Esophagus muscularis mucosa (tissue), 4 donors: Measurements from ENCODE around the gene FABP6. TPM values are rescaled to one million over a fixed set of nuclear protein-coding genes. Genes with fewer than 3 reads are reported as not detected.

ENCODE experiments used
- DNase-seq: peaks from one replicate; pipeline ENCODE4 v3.0.0-alpha.2; 2017; ENCODE audit errors: extremely low spot score
- H3K27ac ChIP-seq, 4 donors: fragments of 200-600 bp; sonication (generic); replicated peaks in 1 of 4; 1 replicate in 3 of 4; 2 replicates in 1 of 4; pipeline ENCODE4 v1.5.1; 2016 to 2019; ENCODE audit warnings: mild to moderate bottlenecking in 1 of 4
- H3K27me3 ChIP-seq, 4 donors: fragments of 200-600 bp; sonication (generic); one replicate each; pipeline versions ENCODE4 v1.5.1 to v1.6.0; 2016 to 2019
- H3K36me3 ChIP-seq, 4 donors: fragments of 200-600 bp; sonication (generic); one replicate each; pipeline ENCODE4 v1.5.1; 2016 to 2019
- H3K4me1 ChIP-seq, 4 donors: fragments of 200-600 bp; sonication (generic); one replicate each; pipeline ENCODE4 v1.5.1; 2016 to 2019
- H3K4me3 ChIP-seq, 4 donors: fragments of 200-600 bp; sonication (generic); 1 replicate in 2 of 4; 2 replicates in 2 of 4; pipeline ENCODE4 v1.5.1; 2016 to 2019; ENCODE audit warnings: mild to moderate bottlenecking in 4 of 4, moderate library complexity in 1 of 4
- H3K9me3 ChIP-seq, 4 donors: fragments of 200-600 bp; sonication (generic); 1 replicate in 3 of 4; 2 replicates in 1 of 4; pipeline ENCODE4 v1.5.1; 2016 to 2019
- EP300 ChIP-seq: sonication (generic); formaldehyde crosslinking; IDR thresholded peaks from one replicate; pipeline ENCODE4 v1.6.1; 2017; ENCODE audit warnings: antibody characterized with exemption
- POLR2A ChIP-seq: fragments of 450-650 bp; IDR thresholded peaks from one replicate; pipeline ENCODE4 v1.6.1; 2017; ENCODE audit warnings: antibody characterized with exemption, moderate library complexity, mild to moderate bottlenecking, low read depth
- POLR2AphosphoS5 ChIP-seq, 2 donors: sonication (generic); formaldehyde crosslinking; IDR thresholded peaks; one replicate each; pipeline ENCODE4 v1.6.1; 2017; ENCODE audit warnings: antibody characterized with exemption in 2 of 2
- WGBS: methylation state at CpG from one replicate; pipeline ENCODE4 v1.1.5; 2018; 5-methylcytosine and 5-hydroxymethylcytosine counted together
- intact Hi-C: fragments of 100-400 bp; cut with DNase I; formaldehyde crosslinking; loops from one replicate; pipeline ENCODE4 v1.15.1; 2023
- total RNA-seq, 4 donors: library from RNA; depleted of rRNA; stranded (reverse); fragments of >200 nt; gene quantifications; one replicate each; pipeline versions ENCODE4 v1.1.0 to v1.2.1, GENCODE V29; 2016
- TF ChIP-seq, protein P1 (sequence below), 3 experiments: fragments of 200-600 bp in 2 of 3; fragments of 450-650 bp in 1 of 3; sonication (generic) in 2 of 3; IDR thresholded peaks; one replicate each; pipeline ENCODE4 v1.5.1; 2017 to 2019; ENCODE audit warnings: antibody characterized with exemption in 3 of 3, mild to moderate bottlenecking in 2 of 3, moderate library complexity in 1 of 3

The FABP6 gene
- total RNA-seq, 4 donors from 2014 or later, result not detected

DNA sequence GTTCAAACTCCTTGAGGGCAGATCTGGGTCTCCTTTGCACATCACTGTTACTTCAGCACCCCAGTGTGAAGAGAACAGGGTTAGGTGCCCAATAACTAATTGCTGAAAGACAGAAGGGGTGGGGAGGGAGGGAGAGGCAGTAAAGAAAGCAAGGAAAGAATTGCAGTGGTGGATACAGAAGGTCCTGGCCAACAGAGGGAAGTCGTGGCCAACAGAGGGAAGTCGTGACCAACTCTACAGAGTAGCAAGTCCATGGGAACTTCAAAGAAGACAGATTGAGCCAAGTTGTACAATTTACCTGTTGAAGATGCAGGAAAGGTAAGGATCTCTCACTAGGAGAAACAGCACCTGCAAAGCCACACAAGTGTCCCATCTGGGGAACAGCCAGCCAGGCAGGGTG lies 56.0 kb downstream of the FABP6 start:
- Histone ChIP-seq H3K36me3 (peaks cover 0 to 1% (median 0%) of the 10 kb centered on the region in 4 donors), H3K4me3 (no peak overlapping the region), H3K27me3 (no peaks in the 10 kb centered on the region), H3K4me1 (peaks cover 13 to 18% (median 17%) of the 10 kb centered on the region in 4 donors), H3K27ac (no peak overlapping the region), H3K9me3 (no peaks in the 10 kb centered on the region)
- 91% methylated on average over 2 of the region's 2 CpGs for WGBS
- intact Hi-C loops, result no loop called here
- no peak for DNase-seq
- TF ChIP-seq, protein P1, sequence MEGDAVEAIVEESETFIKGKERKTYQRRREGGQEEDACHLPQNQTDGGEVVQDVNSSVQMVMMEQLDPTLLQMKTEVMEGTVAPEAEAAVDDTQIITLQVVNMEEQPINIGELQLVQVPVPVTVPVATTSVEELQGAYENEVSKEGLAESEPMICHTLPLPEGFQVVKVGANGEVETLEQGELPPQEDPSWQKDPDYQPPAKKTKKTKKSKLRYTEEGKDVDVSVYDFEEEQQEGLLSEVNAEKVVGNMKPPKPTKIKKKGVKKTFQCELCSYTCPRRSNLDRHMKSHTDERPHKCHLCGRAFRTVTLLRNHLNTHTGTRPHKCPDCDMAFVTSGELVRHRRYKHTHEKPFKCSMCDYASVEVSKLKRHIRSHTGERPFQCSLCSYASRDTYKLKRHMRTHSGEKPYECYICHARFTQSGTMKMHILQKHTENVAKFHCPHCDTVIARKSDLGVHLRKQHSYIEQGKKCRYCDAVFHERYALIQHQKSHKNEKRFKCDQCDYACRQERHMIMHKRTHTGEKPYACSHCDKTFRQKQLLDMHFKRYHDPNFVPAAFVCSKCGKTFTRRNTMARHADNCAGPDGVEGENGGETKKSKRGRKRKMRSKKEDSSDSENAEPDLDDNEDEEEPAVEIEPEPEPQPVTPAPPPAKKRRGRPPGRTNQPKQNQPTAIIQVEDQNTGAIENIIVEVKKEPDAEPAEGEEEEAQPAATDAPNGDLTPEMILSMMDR (IDR thresholded peaks at IDR 0.05), result no peak
- TF ChIP-seq EP300, result no peak
- TF ChIP-seq POLR2A, result no peak
- no peak for TF ChIP-seq POLR2AphosphoS5 (IDR thresholded peaks at IDR 0.05)

- H3K4me3 ChIP-seq, result no peak overlapping the region
- H3K27ac ChIP-seq, result peak overlapping the region in 1 of 4 donors; percentile 45
- intact Hi-C loops, result no loop called here
- H3K9me3 ChIP-seq, result no peaks in the 10 kb centered on the region
- H3K36me3 ChIP-seq, result no peaks in the 10 kb centered on the region
- H3K27me3 ChIP-seq, result no peaks in the 10 kb centered on the region
- H3K4me1 ChIP-seq, result peaks cover 13 to 18% (median 17%) of the 10 kb centered on the region in 4 donors
- 90% methylated on average over 6 of the region's 6 CpGs for WGBS
- no peak for TF ChIP-seq EP300
- no peak for TF ChIP-seq POLR2A
- TF ChIP-seq, protein P1 (IDR thresholded peaks at IDR 0.05), result no peak
- TF ChIP-seq POLR2AphosphoS5 (IDR thresholded peaks at IDR 0.05), result no peak
- DNase-seq, result no peak
Measured at GRCh38 chr5:160286947-160287346, 57.6 kb downstream of the FABP6 start.

DNA sequence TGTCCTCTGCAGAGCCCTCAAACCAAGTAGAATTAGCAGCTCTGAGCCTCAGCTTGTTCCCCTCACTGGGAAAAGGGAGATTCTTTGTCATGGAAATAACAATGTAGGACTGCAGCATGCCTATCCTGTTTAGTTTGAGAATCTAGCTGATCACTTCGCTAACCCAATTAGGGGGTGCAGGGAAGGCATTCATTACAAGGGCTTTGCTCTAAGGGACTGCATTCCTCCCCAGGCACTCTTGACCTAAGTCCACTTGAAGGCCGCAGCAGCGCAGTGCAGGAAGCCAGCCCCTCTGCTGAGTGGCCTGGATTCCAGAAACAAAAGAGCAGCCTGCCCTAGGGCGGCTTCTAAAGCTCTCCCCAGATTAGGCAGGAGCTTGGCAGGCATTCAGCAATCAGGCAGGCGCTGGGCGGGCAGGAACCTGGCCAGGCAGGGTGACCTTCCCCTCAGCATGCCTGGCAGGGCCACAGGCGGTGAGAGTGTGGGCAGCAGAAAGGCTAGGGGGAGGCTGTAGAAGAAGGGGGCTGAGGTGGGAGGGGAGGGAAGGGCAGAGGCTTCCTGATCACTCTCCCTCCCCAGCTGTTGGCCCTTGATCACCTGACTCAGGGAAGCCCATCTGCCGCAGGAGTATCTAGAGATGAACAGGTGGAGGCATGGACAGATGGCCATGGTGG lies 58.2 kb downstream of the FABP6 start:
- Histone ChIP-seq H3K36me3 (no peaks in the 10 kb centered on the region), H3K27ac (peak overlapping the region; percentile 3 to 45 (median 22)), H3K9me3 (no peaks in the 10 kb centered on the region), H3K27me3 (no peaks in the 10 kb centered on the region), H3K4me1 (peaks cover 13 to 18% (median 17%) of the 10 kb centered on the region in 4 donors), H3K4me3 (no peak overlapping the region)
- TF ChIP-seq POLR2AphosphoS5 (IDR thresholded peaks at IDR 0.05), result peak in 1 of 2 donors; percentile 31
- TF ChIP-seq, protein P1 (IDR thresholded peaks at IDR 0.05), result no peak
- no peak for DNase-seq
- intact Hi-C loops, result no loop called here
- WGBS, result 33% methylated on average over 5 of the region's 8 CpGs

Other genes with a start within 250 kb of the FABP6 start
- 10 to 100 TPM; 45.4 to 59.4 (median 49.8) TPM for gene TTC1, start 220.4 kb upstream of the FABP6 start, total RNA-seq
- gene PWWP2A, start 110.1 kb upstream of the FABP6 start, total RNA-seq, result 10 to 100 TPM; 17.2 to 30.3 (median 24.2) TPM
- gene CCNJL, start 83.1 kb downstream of the FABP6 start, total RNA-seq, result 1 to 10 TPM in 3 of 4 donors, under 1 TPM in 1; 0.83 to 2.5 (median 1.3) TPM
- 1 to 10 TPM; 1.3 to 2.9 (median 2.5) TPM for gene C1QTNF2, start 141.1 kb downstream of the FABP6 start, total RNA-seq
- gene FAM200C, start 170.5 kb downstream of the FABP6 start, total RNA-seq, result 1 to 10 TPM; 3.0 to 9.6 (median 5.8) TPM
- 10 to 100 TPM; 43.5 to 82.0 (median 69.5) TPM for gene SLU7, start 189.6 kb downstream of the FABP6 start, total RNA-seq
- 1 to 10 TPM in 3 of 4 donors, not detected in 1; 2.6 to 6.3 (median 5.5) TPM for gene PTTG1, start 192.3 kb downstream of the FABP6 start, total RNA-seq